Heart left ventricle (tissue), 16 donors: Measurements from ENCODE around the gene TRPM2. TPM values are rescaled to one million over a fixed set of nuclear protein-coding genes. Genes with fewer than 3 reads are reported as not detected.

Source experiments
- ATAC-seq, 4 donors: fragments of 200-7000 bp; cut with Tn5 transposase; one replicate each; pipeline ENCODE4 v1.9.1; 2020 to 2022; ENCODE audit warnings: moderate library complexity in 4 of 4, mild to moderate bottlenecking in 3 of 4, moderate number of reproducible peaks in 1 of 4
- DNase-seq, 5 donors: peaks; one replicate each; pipeline ENCODE4 v3.0.0-alpha.2; 2020
- H3K27ac ChIP-seq, 12 donors: fragments of 200-600 bp; sonication (generic) in 4 of 12; one replicate each; pipeline versions ENCODE4 v1.5.0 to v1.8.0; 2016 to 2022; ENCODE audit warnings: mild to moderate bottlenecking in 2 of 12
- H3K27me3 ChIP-seq, 9 donors: fragments of 200-600 bp; sonication (generic) in 2 of 9; one replicate each; pipeline versions ENCODE4 v1.5.1 to v1.8.0; 2016 to 2022; ENCODE audit warnings: mild to moderate bottlenecking in 3 of 9
- H3K36me3 ChIP-seq, 9 donors: fragments of 200-600 bp; sonication (generic) in 2 of 9; one replicate each; pipeline versions ENCODE4 v1.5.0 to v1.8.0; 2018 to 2022; ENCODE audit warnings: mild to moderate bottlenecking in 2 of 9
- H3K4me1 ChIP-seq, 12 donors: fragments of 200-600 bp; sonication (generic) in 4 of 12; one replicate each; pipeline versions ENCODE4 v1.5.0 to v1.8.0; 2016 to 2022; ENCODE audit warnings: mild to moderate bottlenecking in 3 of 12
- H3K4me3 ChIP-seq, 12 donors: fragments of 200-600 bp; sonication (generic) in 4 of 12; one replicate each; pipeline versions ENCODE4 v1.5.0 to v1.8.0; 2017 to 2022; ENCODE audit warnings: mild to moderate bottlenecking in 9 of 12, moderate library complexity in 4 of 12
- H3K9me3 ChIP-seq, 12 donors: fragments of 200-600 bp; sonication (generic) in 4 of 12; one replicate each; pipeline versions ENCODE4 v1.5.0 to v1.8.0; 2016 to 2022; ENCODE audit warnings: mild to moderate bottlenecking in 1 of 12
- CTCF ChIP-seq, 12 donors: fragments of 200-600 bp; sonication (generic) in 4 of 12; IDR thresholded peaks; one replicate each; pipeline versions ENCODE4 v1.5.0 to v1.8.0; 2018 to 2022; ENCODE audit warnings: antibody characterized with exemption in 12 of 12, mild to moderate bottlenecking in 5 of 12
- POLR2A ChIP-seq, 2 donors: fragments of 450-650 bp; IDR thresholded peaks; one replicate each; pipeline ENCODE4 v1.6.1; 2017; ENCODE audit warnings: antibody characterized with exemption in 2 of 2, mild to moderate bottlenecking in 2 of 2, moderate library complexity in 2 of 2
- WGBS, 4 donors: extraction: QIAGEN DNeasy Blood & Tissue Kit in 2 of 4; methylation state at CpG; one replicate each; pipeline versions ENCODE4 v1.1.5 to v1.1.7; 2013 to 2018; 5-methylcytosine and 5-hydroxymethylcytosine counted together
- intact Hi-C, 10 donors: fragments of 100-400 bp; cut with DNase I; formaldehyde crosslinking; loops; one replicate each; pipeline versions ENCODE4 v1.11.1 to v1.14.2; 2022
- polyA plus RNA-seq, 2 donors: library from polyadenylated mRNA; stranded (reverse); fragments of 200-250 nt; gene quantifications; one replicate each; pipeline ENCODE4 v1.2.3, GENCODE V29; 2013
- total RNA-seq, 9 donors: library from RNA; depleted of rRNA in 2 of 9; stranded (reverse); fragments of >200 nt in 2 of 9; fragmentation: NEBNext Ultra II Directional in 3 of 9; extraction: Animal tissue kit (Norgen Biotek cat#: 25700) in 3 of 9; gene quantifications; one replicate each; pipeline versions ENCODE4 v1.1.0 to v1.2.4, GENCODE V29; 2016 to 2023
- donor health status: ischemic (EF 13 %, LVEDD 7.1; RV severe dilation, severe dysfunction).
- donor health status: healthy with polysubstance abuse.
- donor health status: DM: no; HTN: yes; CAD: no.
- donor health status: DM: no; HTN: no; CAD: no.
- donor health status: ischemic (EF 25% LVEDD 6.9; RV normal size, moderate dysfunction).
- donor health status: ischemic (EF 25% LVEDD 5.7; RV mildly dilated, moderate dysfunction).
- donor health status: healthy.
- donor health status: DM: yes; HTN: yes; CAD: no.
- donor health status: ischemic (EF 35%, LVEDD 5.7; RV mildly dilated, moderate dysfunction).
- donor health status: nonischemic (EF 11% LVEDD 7.7; RV severe dilation, severe dysfunction).
- donor health status: DM: yes; HTN: yes; CAD: no.
- donor health status: PGD.
- donor health status: ischemic (EF 29% LVEDD 5.4; RV normal size, mild dysfunction).
- donor health status: nonischemic (EF 23%, LVEDD 6.1; RV moderate dilation, normal function).

TRPM2 gene
- total and polyA plus RNA-seq, 11 donors = 0.66 to 20.5 (median 1.2) TPM

- H3K27ac ChIP-seq = no peak overlapping the region
- ATAC-seq = peak in 1 of 4 donors; percentile 38
- H3K4me3 ChIP-seq = no peak overlapping the region
- H3K4me1 ChIP-seq = peaks cover 0 to under 1% (median 0%) of the 10 kb centered on the region in 12 donors
- peaks cover 0 to 20% (median 2%) of the 10 kb centered on the region in 12 donors for H3K9me3 ChIP-seq
- peak in 1 of 5 donors; percentile 16 for DNase-seq
- peaks cover 0 to 21% (median 0%) of the 10 kb centered on the region in 9 donors for H3K27me3 ChIP-seq
- no peak for TF ChIP-seq POLR2A (IDR thresholded peaks at IDR 0.05)
- TF ChIP-seq CTCF (IDR thresholded peaks at IDR 0.05) = no peak
- no peaks in the 10 kb centered on the region for H3K36me3 ChIP-seq
- intact Hi-C loops = loop anchor here in 5 of 10 donors (10.0 kb wide), 3 partner anchors 85 to 115 kb away; partner anchors contain the start of gene CFAP410 (in 1 of the 5)
- WGBS, 4 donors = 62 to 67% (median 64%) methylated on average over 21 to 28 of the region's 28 CpGs
Observed at GRCh38 chr21:44449473-44450363, 96.3 kb downstream of the TRPM2 start.

GRCh38 chr21:44450402-44450801 lies 97.0 kb downstream of the TRPM2 start:
- peaks cover 0 to 21% (median 0%) of the 10 kb centered on the region in 9 donors for H3K27me3 ChIP-seq
- H3K9me3 ChIP-seq = peaks cover 0 to 20% (median 2%) of the 10 kb centered on the region in 12 donors
- no peak for TF ChIP-seq POLR2A (IDR thresholded peaks at IDR 0.05)
- no peak overlapping the region for H3K27ac ChIP-seq
- ATAC-seq = no peak
- DNase-seq = peak in 2 of 5 donors; percentile 13 to 17
- intact Hi-C loops = loop anchor here in 4 of 10 donors (10.0 kb wide), 3 partner anchors 86 to 116 kb away; partner anchors contain the start of gene CFAP410 (in 1 of the 4)
- H3K36me3 ChIP-seq = no peaks in the 10 kb centered on the region
- WGBS, 4 donors = 73 to 88% (median 77%) methylated on average over 9 to 14 of the region's 14 CpGs
- no peak overlapping the region for H3K4me3 ChIP-seq
- peaks cover 0 to 7% (median 0%) of the 10 kb centered on the region in 12 donors for H3K4me1 ChIP-seq

GRCh38 chr21:44450999-44451398 lies 97.6 kb downstream of the TRPM2 start:
- Histone ChIP-seq H3K27me3 (peaks cover 0 to 21% (median 0%) of the 10 kb centered on the region in 9 donors), H3K4me1 (peaks cover 0 to 13% (median 2%) of the 10 kb centered on the region in 12 donors), H3K27ac (no peak overlapping the region), H3K9me3 (peaks cover 0 to 20% (median 2%) of the 10 kb centered on the region in 12 donors), H3K4me3 (no peak overlapping the region), H3K36me3 (no peaks in the 10 kb centered on the region)
- DNase-seq (no peak), ATAC-seq (no peak)
- WGBS, 4 donors = 80 to 87% (median 85%) methylated on average over 14 of the region's 14 CpGs
- intact Hi-C loops = loop anchor here in 4 of 10 donors (10.0 kb wide), 3 partner anchors 86 to 116 kb away; partner anchors contain the start of gene CFAP410 (in 1 of the 4)
- no peak for TF ChIP-seq POLR2A (IDR thresholded peaks at IDR 0.05)
- no peak for TF ChIP-seq CTCF (IDR thresholded peaks at IDR 0.05)

- Histone ChIP-seq H3K4me3 (no peak overlapping the region), H3K36me3 (no peaks in the 10 kb centered on the region), H3K27ac (no peak overlapping the region), H3K4me1 (peaks cover 0 to 17% (median 5%) of the 10 kb centered on the region in 12 donors), H3K9me3 (peaks cover 0 to 20% (median 2%) of the 10 kb centered on the region in 12 donors), H3K27me3 (peaks cover 0 to 18% (median 0%) of the 10 kb centered on the region in 9 donors)
- intact Hi-C loops = loop anchor here in 4 of 10 donors (10.0 kb wide), 3 partner anchors 88 to 118 kb away; partner anchors contain the start of gene CFAP410 (in 1 of the 4)
- 92 to 96% (median 93%) methylated on average over 3 of the region's 3 CpGs for whole genome bisulfite sequencing, 4 donors
- DNase-seq (no peak), ATAC-seq (no peak)
- TF ChIP-seq CTCF (IDR thresholded peaks at IDR 0.05) (no peak), POLR2A (IDR thresholded peaks at IDR 0.05) (no peak)
Observed at GRCh38 chr21:44453120-44453519, 99.7 kb downstream of the TRPM2 start.
